HG03432 (cell line): ENCODE measurements around the gene DGKH.
"Not testable (repeated sequence)": the region's sequence is repeated elsewhere in the genome, so short reads cannot be mapped to it uniquely, and the experiment has no call there.

Source experiments
- ATAC-seq: cut with Tn5 transposase; IDR thresholded peaks from one replicate; pipeline ENCODE4 v1.9.1; 2021; ENCODE audit warnings: mild to moderate bottlenecking, moderate library complexity; ENCODE audit not compliant: unreplicated experiment

Gene DGKH

GRCh38 chr13:42219051-42219450 is 170.6 kb downstream of the DGKH start:
- no peak for ATAC-seq

- no peak for ATAC-seq
Observed at GRCh38 chr13:42219876-42220275, 171.4 kb downstream of the DGKH start.

GRCh38 chr13:42221121-42221765 is 172.8 kb downstream of the DGKH start:
- no peak for ATAC-seq

GRCh38 chr13:42223681-42224080 is 175.2 kb downstream of the DGKH start:
- no peak for ATAC-seq

- ATAC-seq, result no peak
Observed at GRCh38 chr13:42225051-42225450, 176.6 kb downstream of the DGKH start.

GRCh38 chr13:42226759-42227158 is 178.3 kb downstream of the DGKH start:
- ATAC-seq, result not testable (repeated sequence)

- ATAC-seq, result no peak
Observed at GRCh38 chr13:42228527-42228926, 180.1 kb downstream of the DGKH start.

- no peak for ATAC-seq
Observed at GRCh38 chr13:42229287-42229686, 180.8 kb downstream of the DGKH start.

- ATAC-seq, result no peak
Observed at GRCh38 chr13:42232671-42233070, 184.2 kb downstream of the DGKH start.

GRCh38 chr13:42233726-42234125 is 185.3 kb downstream of the DGKH start:
- ATAC-seq, result no peak

GRCh38 chr13:42239161-42239560 is 190.7 kb downstream of the DGKH start:
- no peak for ATAC-seq

- no peak for ATAC-seq
Observed at GRCh38 chr13:42239644-42240043, 191.2 kb downstream of the DGKH start.

- ATAC-seq, result no peak
Observed at GRCh38 chr13:42246541-42246940, 198.1 kb downstream of the DGKH start.

GRCh38 chr13:42247883-42248282 is 199.4 kb downstream of the DGKH start:
- ATAC-seq, result no peak

GRCh38 chr13:42255886-42256285 is 207.4 kb downstream of the DGKH start:
- no peak for ATAC-seq

GRCh38 chr13:42258747-42259146 is 210.3 kb downstream of the DGKH start:
- no peak for ATAC-seq

- no peak for ATAC-seq
Observed at GRCh38 chr13:42259515-42259914, 211.1 kb downstream of the DGKH start.

- no peak for ATAC-seq
Observed at GRCh38 chr13:42260903-42261654, 212.6 kb downstream of the DGKH start.

- ATAC-seq, result no peak
Observed at GRCh38 chr13:42266473-42266872, 218.0 kb downstream of the DGKH start.

GRCh38 chr13:42270160-42270856 is 221.9 kb downstream of the DGKH start:
- ATAC-seq, result no peak

- ATAC-seq, result no peak
Observed at GRCh38 chr13:42270857-42271215, 222.4 kb downstream of the DGKH start.
